GM19193 (cell line): Measurements from ENCODE around the gene FUT8.

Experiments used
- POLR2A ChIP-seq: IDR thresholded peaks from 4 replicates; pipeline ENCODE4 v1.6.1; 2011; ENCODE audit not compliant: insufficient read depth, insufficient read length; ENCODE audit errors: extremely low read depth

FUT8 gene

GRCh38 chr14:65495196-65495595, 82.7 kb downstream of the FUT8 start:
- TF ChIP-seq POLR2A: no peak

- TF ChIP-seq POLR2A: no peak
Observed at GRCh38 chr14:65496178-65496993, 83.9 kb downstream of the FUT8 start.

- TF ChIP-seq POLR2A: no peak
Observed at GRCh38 chr14:65499138-65499537, 86.6 kb downstream of the FUT8 start.

- no peak for TF ChIP-seq POLR2A
Observed at GRCh38 chr14:65500075-65500474, 87.5 kb downstream of the FUT8 start.

GRCh38 chr14:65501328-65501727, 88.8 kb downstream of the FUT8 start:
- TF ChIP-seq POLR2A: no peak

- TF ChIP-seq POLR2A: no peak
Observed at GRCh38 chr14:65502676-65503124, 90.2 kb downstream of the FUT8 start.

- no peak for TF ChIP-seq POLR2A
Observed at GRCh38 chr14:65503771-65504170, 91.2 kb downstream of the FUT8 start.

- no peak for TF ChIP-seq POLR2A
Observed at GRCh38 chr14:65506801-65507200, 94.3 kb downstream of the FUT8 start.

- no peak for TF ChIP-seq POLR2A
Observed at GRCh38 chr14:65509842-65510241, 97.3 kb downstream of the FUT8 start.

- TF ChIP-seq POLR2A: no peak
Observed at GRCh38 chr14:65513671-65514070, 101.1 kb downstream of the FUT8 start.

GRCh38 chr14:65517635-65518542, 105.4 kb downstream of the FUT8 start:
- TF ChIP-seq POLR2A: no peak

- TF ChIP-seq POLR2A: no peak
Observed at GRCh38 chr14:65528069-65528468, 115.5 kb downstream of the FUT8 start.

- no peak for TF ChIP-seq POLR2A
Observed at GRCh38 chr14:65531148-65531547, 118.6 kb downstream of the FUT8 start.

- no peak for TF ChIP-seq POLR2A
Observed at GRCh38 chr14:65533736-65534404, 121.3 kb downstream of the FUT8 start.

GRCh38 chr14:65536781-65537423, 124.4 kb downstream of the FUT8 start:
- no peak for TF ChIP-seq POLR2A

GRCh38 chr14:65548878-65549277, 136.3 kb downstream of the FUT8 start:
- no peak for TF ChIP-seq POLR2A

- TF ChIP-seq POLR2A: no peak
Observed at GRCh38 chr14:65549429-65549828, 136.9 kb downstream of the FUT8 start.
